ENCODE results near the gene RTN4IP1. TPM values are rescaled to one million over a fixed set of nuclear protein-coding genes. Genes with fewer than 3 reads are reported as not detected.

RTN4IP1 gene
- total and polyA plus RNA-seq, 2 of the 13 experiments (the other 11 are each of a cell fraction or from before 2014, with no cell fraction given): 5.5 to 17.2 TPM

DNA sequence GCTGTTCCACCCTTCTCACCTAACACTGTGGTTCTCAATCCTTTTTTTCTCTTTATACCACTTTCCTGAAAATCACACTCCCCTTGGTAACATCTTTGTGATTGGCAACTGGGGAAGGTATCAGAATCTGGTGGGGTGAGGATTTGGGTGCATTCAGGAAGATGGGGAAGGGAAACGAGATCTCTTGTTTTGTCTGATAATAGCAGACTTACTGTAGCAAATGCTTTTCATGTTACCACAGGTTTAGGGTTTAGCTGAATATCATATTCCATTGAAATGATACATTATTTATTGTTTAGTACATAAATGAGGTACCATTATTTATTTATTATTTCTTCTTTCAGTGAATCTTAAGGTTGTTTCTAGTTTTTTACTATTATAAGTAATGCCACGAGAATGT is 100.8 kb downstream of the RTN4IP1 start:
- DNase-seq (ENCODE audit: low spot score): no peak
- Histone ChIP-seq H3K79me2 (ENCODE audit: insufficient read depth, low read length) (no peaks in the 10 kb centered on the region), H3K36me3 (replicated peaks in 1 of 2; ENCODE audit: control insufficient read depth in 1 of 2, insufficient read depth in 2 of 2, low read length in 2 of 2) (peaks cover 6 to 47% of the 10 kb centered on the region in 2 experiments), H2AFZ (ENCODE audit: low read length) (no peak overlapping the region), H3K27me3 (ENCODE audit: control insufficient read depth in 1 of 2, insufficient read depth in 2 of 2, low read length in 2 of 2) (no peaks in the 10 kb centered on the region), H4K20me1 (ENCODE audit: insufficient read depth, low read length) (no peaks in the 10 kb centered on the region), H3K4me1 (ENCODE audit: insufficient read depth, low read length) (no peaks in the 10 kb centered on the region), H3K27ac (ENCODE audit: extremely low read length, insufficient read depth, low read length) (no peak overlapping the region), H3K4me2 (ENCODE audit: low read depth, low read length) (no peak overlapping the region), H3K4me3 (replicated peaks in 1 of 3; ENCODE audit: insufficient read depth in 1 of 3, low read depth in 2 of 3, low read length in 3 of 3) (no peak overlapping the region), H3K9ac (ENCODE audit: insufficient read depth, low read depth, low read length) (no peak overlapping the region), H3K9me3 (ENCODE audit: low read length) (no peaks in the 10 kb centered on the region)
- no TSS peak for BruUV-seq (replicated peaks)
- CTCF ChIA-PET (ENCODE audit: low intra/inter-chr PET ratio, low total read pairs): no interaction called here
- intact Hi-C loops (cut with micrococcal nuclease; ENCODE audit: unreplicated experiment): no loop called here
- TF ChIP-seq KLF15 (CRISPR knock-in tag; IDR thresholded peaks at IDR 0.05; ENCODE audit: borderline replicate concordance) (no peak), PCBP2 (optimal IDR thresholded peaks at IDR 0.05; ENCODE audit: low read depth, low read length, poor library complexity, severe bottlenecking) (no peak), ZNF136 (CRISPR knock-in tag; IDR thresholded peaks at IDR 0.05; ENCODE audit: low read depth) (no peak), GATAD2A (CRISPR knock-in tag; IDR thresholded peaks at IDR 0.05) (no peak), SIX4 (CRISPR knock-in tag; IDR thresholded peaks at IDR 0.05) (no peak), ADNP (CRISPR knock-in tag; IDR thresholded peaks at IDR 0.05) (no peak), MLLT10 (CRISPR knock-in tag; IDR thresholded peaks at IDR 0.05) (no peak), ZEB1 (IDR thresholded peaks at IDR 0.05; ENCODE audit: insufficient replicate concordance, low read depth) (no peak), U2AF2 (IDR thresholded peaks at IDR 0.05; ENCODE audit: low read depth, low read length) (no peak), ZSCAN25 (CRISPR knock-in tag; IDR thresholded peaks at IDR 0.05) (no peak)
- TF ChIP-seq, protein P1, sequence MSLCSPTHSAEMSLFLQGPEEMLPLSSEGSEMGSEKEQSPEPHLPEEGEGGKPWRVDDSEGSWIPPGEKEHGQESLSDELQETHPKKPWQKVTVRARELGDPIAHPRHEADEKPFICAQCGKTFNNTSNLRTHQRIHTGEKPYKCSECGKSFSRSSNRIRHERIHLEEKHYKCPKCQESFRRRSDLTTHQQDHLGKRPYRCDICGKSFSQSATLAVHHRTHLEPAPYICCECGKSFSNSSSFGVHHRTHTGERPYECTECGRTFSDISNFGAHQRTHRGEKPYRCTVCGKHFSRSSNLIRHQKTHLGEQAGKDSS (CRISPR knock-in tag; IDR thresholded peaks at IDR 0.05; ENCODE audit: borderline replicate concordance, low read depth): no peak
- WGBS (ENCODE audit: low lambda C conversion rate): 93% methylated on average over 2 of the region's 2 CpGs
- in situ Hi-C loops (cut with HindIII; ENCODE audit: extremely low pct_ligation_motif_present, low pct_unique_long_range_greater_than_20kb): no loop called here
- POLR2A ChIA-PET: no interaction called here
- ATAC-seq: no peak
- FAIRE-seq: no peak

Measured in HepG2 (cell line).